Ishikawa (cell line): ENCODE data around the gene DEGS2.

Experiments
- CEBPB ChIP-seq: IDR thresholded peaks from 2 replicates; pipeline ENCODE4 v1.6.1; 2012
- CREB1 ChIP-seq: IDR thresholded peaks from 2 replicates; pipeline ENCODE4 v1.6.1; 2012; ENCODE audit warnings: low read depth
- EGR1 ChIP-seq: IDR thresholded peaks from 2 replicates; pipeline ENCODE4 v1.6.1; 2012
- EP300 ChIP-seq: IDR thresholded peaks from 2 replicates; pipeline ENCODE4 v1.6.1; 2012; ENCODE audit warnings: borderline replicate concordance
- FOXM1 ChIP-seq: IDR thresholded peaks from 2 replicates; pipeline ENCODE4 v1.6.1; 2012; ENCODE audit warnings: low read depth, borderline replicate concordance
- NFIC ChIP-seq: IDR thresholded peaks from 2 replicates; pipeline ENCODE4 v1.6.1; 2012
- RAD21 ChIP-seq: IDR thresholded peaks from 2 replicates; pipeline ENCODE4 v1.6.1; 2012; ENCODE audit warnings: low read depth
- TAF1 ChIP-seq: IDR thresholded peaks from 2 replicates; pipeline ENCODE4 v1.6.1; 2012; ENCODE audit warnings: low read depth, mild to moderate bottlenecking
- TCF12 ChIP-seq: IDR thresholded peaks from 2 replicates; pipeline ENCODE4 v1.6.1; 2012; ENCODE audit warnings: low read depth
- TEAD4 ChIP-seq: IDR thresholded peaks from 2 replicates; pipeline ENCODE4 v1.6.1; 2012
- YY1 ChIP-seq: IDR thresholded peaks from 2 replicates; pipeline ENCODE4 v1.6.1; 2012; ENCODE audit warnings: low read depth
- ZBTB7A ChIP-seq: IDR thresholded peaks from 2 replicates; pipeline ENCODE4 v1.6.1; 2012; ENCODE audit warnings: low read depth
- TF ChIP-seq, protein P1 (sequence below): IDR thresholded peaks from 2 replicates; pipeline ENCODE4 v1.6.1; 2012
- TF ChIP-seq, protein P2 (sequence below): IDR thresholded peaks from 2 replicates; pipeline ENCODE4 v1.6.1; 2012; ENCODE audit warnings: low read depth, mild to moderate bottlenecking
- TF ChIP-seq, protein P3 (sequence below): IDR thresholded peaks from 2 replicates; pipeline ENCODE4 v1.6.1; 2012

DEGS2 gene

DNA sequence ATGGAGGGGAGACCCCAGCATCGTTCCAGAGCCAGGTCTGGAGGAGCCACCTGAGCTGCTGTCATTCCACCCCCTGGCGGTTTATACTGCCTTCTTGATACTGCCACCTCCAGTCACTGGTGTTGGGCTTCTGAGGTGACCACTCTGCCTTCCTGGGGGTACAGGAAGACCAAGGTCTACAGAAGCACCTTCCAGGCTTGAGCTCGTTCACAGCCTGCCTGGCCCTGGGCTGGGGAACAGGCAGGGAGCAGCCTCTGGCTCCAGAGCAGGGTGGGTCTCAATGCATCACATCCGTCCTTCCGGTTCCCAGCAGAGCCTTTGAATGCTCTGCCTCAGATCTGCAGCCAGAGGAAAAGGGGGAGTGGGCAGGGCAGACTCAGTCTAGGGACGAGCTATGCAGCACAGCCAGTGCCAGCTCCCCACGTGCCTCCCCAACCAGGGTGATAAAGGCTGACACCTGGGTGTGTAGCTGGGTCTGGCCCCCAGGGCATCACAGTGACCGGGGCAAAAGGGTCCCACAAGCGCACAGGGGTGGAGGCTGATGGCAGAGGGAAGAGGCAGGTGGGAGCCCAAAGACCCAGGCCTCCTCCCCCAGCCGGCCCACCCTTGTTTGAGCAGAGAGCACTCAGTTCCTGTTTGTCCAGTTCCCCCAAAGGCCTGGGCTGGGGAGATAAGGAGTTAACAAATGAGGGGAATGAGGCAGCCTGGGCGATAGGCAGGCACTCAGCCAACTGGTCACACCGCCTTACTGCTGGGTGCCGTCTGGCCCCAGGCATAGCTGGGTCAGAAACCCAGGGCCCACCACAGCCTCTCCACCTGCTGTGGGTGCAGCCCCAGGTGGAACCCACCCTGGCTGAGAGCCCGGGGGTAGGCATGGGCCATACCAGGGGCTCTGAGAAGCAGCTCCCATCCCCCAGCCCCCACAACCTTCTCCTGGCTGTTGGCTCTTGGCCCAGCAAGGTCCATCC, 17.1 kb downstream of the DEGS2 start:
- TF ChIP-seq CREB1 (no peak), EP300 (no peak), NFIC (peak; percentile 66), FOXM1 (no peak), TCF12 (no peak)
- TF ChIP-seq, protein P1, sequence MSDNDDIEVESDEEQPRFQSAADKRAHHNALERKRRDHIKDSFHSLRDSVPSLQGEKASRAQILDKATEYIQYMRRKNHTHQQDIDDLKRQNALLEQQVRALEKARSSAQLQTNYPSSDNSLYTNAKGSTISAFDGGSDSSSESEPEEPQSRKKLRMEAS: no peak

DNA sequence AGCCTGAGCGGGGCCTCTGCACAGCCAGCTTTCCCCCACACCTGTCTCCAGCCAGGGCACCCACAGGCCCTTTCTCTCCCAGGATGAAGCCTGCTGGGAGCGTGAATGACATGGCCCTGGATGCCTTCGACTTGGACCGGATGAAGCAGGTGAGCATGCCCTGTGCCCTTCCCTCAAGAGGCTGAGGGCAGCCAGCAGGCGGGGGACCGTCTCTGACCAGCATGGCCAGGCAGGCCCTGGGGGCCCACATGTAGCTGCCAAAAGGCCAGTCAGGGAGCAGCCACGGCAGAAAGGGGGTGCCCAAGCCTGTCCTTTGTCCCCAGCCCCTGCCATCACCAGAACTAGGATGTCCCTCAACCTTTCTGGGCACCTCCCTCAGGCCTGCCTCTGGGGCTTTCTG, 18.3 kb downstream of the DEGS2 start:
- TF ChIP-seq YY1 (no peak), TEAD4 (no peak), EGR1 (no peak), TAF1 (no peak), CEBPB (no peak), TCF12 (no peak), RAD21 (no peak)
- TF ChIP-seq, protein P2, sequence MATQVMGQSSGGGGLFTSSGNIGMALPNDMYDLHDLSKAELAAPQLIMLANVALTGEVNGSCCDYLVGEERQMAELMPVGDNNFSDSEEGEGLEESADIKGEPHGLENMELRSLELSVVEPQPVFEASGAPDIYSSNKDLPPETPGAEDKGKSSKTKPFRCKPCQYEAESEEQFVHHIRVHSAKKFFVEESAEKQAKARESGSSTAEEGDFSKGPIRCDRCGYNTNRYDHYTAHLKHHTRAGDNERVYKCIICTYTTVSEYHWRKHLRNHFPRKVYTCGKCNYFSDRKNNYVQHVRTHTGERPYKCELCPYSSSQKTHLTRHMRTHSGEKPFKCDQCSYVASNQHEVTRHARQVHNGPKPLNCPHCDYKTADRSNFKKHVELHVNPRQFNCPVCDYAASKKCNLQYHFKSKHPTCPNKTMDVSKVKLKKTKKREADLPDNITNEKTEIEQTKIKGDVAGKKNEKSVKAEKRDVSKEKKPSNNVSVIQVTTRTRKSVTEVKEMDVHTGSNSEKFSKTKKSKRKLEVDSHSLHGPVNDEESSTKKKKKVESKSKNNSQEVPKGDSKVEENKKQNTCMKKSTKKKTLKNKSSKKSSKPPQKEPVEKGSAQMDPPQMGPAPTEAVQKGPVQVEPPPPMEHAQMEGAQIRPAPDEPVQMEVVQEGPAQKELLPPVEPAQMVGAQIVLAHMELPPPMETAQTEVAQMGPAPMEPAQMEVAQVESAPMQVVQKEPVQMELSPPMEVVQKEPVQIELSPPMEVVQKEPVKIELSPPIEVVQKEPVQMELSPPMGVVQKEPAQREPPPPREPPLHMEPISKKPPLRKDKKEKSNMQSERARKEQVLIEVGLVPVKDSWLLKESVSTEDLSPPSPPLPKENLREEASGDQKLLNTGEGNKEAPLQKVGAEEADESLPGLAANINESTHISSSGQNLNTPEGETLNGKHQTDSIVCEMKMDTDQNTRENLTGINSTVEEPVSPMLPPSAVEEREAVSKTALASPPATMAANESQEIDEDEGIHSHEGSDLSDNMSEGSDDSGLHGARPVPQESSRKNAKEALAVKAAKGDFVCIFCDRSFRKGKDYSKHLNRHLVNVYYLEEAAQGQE: no peak
- TF ChIP-seq, protein P1: no peak
- TF ChIP-seq, protein P3, sequence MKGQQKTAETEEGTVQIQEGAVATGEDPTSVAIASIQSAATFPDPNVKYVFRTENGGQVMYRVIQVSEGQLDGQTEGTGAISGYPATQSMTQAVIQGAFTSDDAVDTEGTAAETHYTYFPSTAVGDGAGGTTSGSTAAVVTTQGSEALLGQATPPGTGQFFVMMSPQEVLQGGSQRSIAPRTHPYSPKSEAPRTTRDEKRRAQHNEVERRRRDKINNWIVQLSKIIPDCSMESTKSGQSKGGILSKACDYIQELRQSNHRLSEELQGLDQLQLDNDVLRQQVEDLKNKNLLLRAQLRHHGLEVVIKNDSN: no peak

DNA sequence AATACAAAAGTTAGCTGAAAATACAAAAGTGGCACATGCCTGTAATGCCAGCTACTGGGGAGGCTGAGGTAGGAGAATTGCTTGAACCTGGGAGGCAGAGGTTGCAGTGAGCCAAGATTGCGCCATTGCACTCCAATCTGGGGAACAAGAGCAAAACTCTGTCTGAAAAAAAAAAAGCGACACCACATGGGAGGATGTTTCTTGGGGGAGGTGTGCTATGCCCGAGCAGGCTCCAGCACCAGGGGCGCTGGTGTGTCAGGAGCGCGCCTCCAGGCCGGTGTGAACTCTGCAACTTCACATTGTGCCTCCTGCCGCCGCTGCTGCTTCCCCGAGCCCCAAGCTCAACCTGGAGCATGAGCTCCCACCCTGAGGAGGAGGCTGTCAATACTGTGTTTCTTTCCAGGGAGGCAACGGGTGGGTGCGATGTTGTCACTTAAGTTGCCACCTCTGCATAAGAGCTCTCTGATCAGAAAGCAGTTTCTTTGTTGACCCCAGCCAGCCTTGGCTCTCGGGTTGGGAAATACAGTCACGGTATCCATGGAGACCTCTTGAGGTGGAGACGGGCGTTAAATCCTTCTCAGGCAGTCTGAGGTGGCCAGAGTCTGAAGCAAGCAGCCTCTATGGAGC, 18.9 kb downstream of the DEGS2 start:
- TF ChIP-seq EGR1 (no peak), ZBTB7A (no peak), EP300 (no peak)
- TF ChIP-seq, protein P2: no peak

DNA sequence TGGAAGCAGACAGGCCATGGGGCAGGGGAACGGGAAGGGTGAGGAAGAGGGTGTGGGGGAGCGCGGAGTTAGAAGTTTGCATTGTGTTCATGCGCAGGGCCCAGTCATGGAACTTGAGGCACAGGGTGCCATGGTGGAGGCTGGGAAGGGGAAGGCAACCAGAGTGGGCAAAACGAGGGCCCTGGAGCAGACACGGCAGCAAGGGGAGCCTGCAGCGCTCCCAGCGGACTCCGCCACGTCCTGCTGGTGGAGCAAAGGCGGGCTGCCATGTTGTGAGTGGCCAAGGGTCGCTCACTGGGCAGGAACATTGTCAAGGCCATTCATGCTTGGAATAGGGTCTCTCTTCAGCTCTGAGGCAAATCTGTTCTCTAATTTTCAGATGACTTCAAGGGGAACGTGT, 20.5 kb downstream of the DEGS2 start:
- TF ChIP-seq CREB1: no peak
- TF ChIP-seq YY1: no peak
- TF ChIP-seq ZBTB7A: no peak
- no peak for TF ChIP-seq TCF12
- no peak for TF ChIP-seq EP300
- TF ChIP-seq, protein P1: no peak
- TF ChIP-seq, protein P3: no peak
- TF ChIP-seq TEAD4: no peak
- TF ChIP-seq, protein P2: no peak
- no peak for TF ChIP-seq FOXM1
